Thyroid gland (tissue), 4 donors: ENCODE results near the gene MAP3K13. TPM values are rescaled to one million over a fixed set of nuclear protein-coding genes. Genes with fewer than 3 reads are reported as not detected.

Experiments
- DNase-seq, 2 donors: peaks; one replicate each; pipeline ENCODE4 v3.0.0-alpha.2; 2019
- H3K27ac ChIP-seq, 3 donors: fragments of 200-600 bp; sonication (generic); 1 replicate in 2 of 3; 2 replicates in 1 of 3; pipeline ENCODE4 v1.5.1; 2016 to 2019; ENCODE audit warnings: mild to moderate bottlenecking in 1 of 3, moderate library complexity in 1 of 3
- H3K27me3 ChIP-seq: fragments of 200-600 bp; sonication (generic); one replicate; pipeline ENCODE4 v1.5.1; 2019
- H3K36me3 ChIP-seq, 2 donors: fragments of 200-600 bp; sonication (generic); one replicate each; pipeline ENCODE4 v1.5.1; 2016 to 2019
- H3K4me1 ChIP-seq, 2 donors: fragments of 200-600 bp; sonication (generic); one replicate each; pipeline ENCODE4 v1.5.1; 2017 to 2019
- H3K4me3 ChIP-seq, 3 donors: fragments of 200-600 bp; sonication (generic); replicated peaks in 1 of 3; 1 replicate in 2 of 3; 2 replicates in 1 of 3; pipeline ENCODE4 v1.5.1; 2016; ENCODE audit warnings: mild to moderate bottlenecking in 1 of 3
- H3K9me3 ChIP-seq: fragments of 200-600 bp; sonication (generic); one replicate; pipeline ENCODE4 v1.5.1; 2017
- CTCF ChIP-seq, 6 experiments: fragments of 200-600 bp in 3 of 6; fragments of 450-650 bp in 3 of 6; sonication (generic) in 3 of 6; IDR thresholded peaks; one replicate each; pipeline ENCODE4 v1.5.1; 2016 to 2019; ENCODE audit warnings: antibody characterized with exemption in 6 of 6, mild to moderate bottlenecking in 2 of 6, inconsistent platforms in 1 of 6, moderate library complexity in 1 of 6
- POLR2A ChIP-seq, 2 donors: fragments of 450-650 bp; IDR thresholded peaks; one replicate each; pipeline ENCODE4 v1.6.1; 2017; ENCODE audit warnings: antibody characterized with exemption in 2 of 2, mild to moderate bottlenecking in 2 of 2, moderate library complexity in 1 of 2
- WGBS, 2 donors: methylation state at CpG; one replicate each; pipeline ENCODE4 v1.1.5; 2017; 5-methylcytosine and 5-hydroxymethylcytosine counted together
- intact Hi-C: fragments of 100-400 bp; cut with DNase I; formaldehyde crosslinking; loops from one replicate; pipeline ENCODE4 v1.15.1; 2023
- total RNA-seq, 4 donors: library from RNA; depleted of rRNA; stranded (reverse); fragments of >200 nt; gene quantifications; one replicate each; pipeline ENCODE4 v1.2.3, GENCODE V29; 2016

The MAP3K13 gene
- total RNA-seq, 4 donors from 2014 or later = 44.4 to 58.0 (median 46.2) TPM

GRCh38 chr3:185502987-185503386, 140.1 kb downstream of the MAP3K13 start:
- intact Hi-C loops = no loop called here
- WGBS, 2 donors = 81 to 85% methylated on average over 3 of the region's 3 CpGs
- no peaks in the 10 kb centered on the region for H3K36me3 ChIP-seq
- no peaks in the 10 kb centered on the region for H3K9me3 ChIP-seq
- no peaks in the 10 kb centered on the region for H3K27me3 ChIP-seq
- no peak overlapping the region for H3K4me3 ChIP-seq
- TF ChIP-seq POLR2A (IDR thresholded peaks at IDR 0.05) (no peak), CTCF (IDR thresholded peaks at IDR 0.05) (no peak)
- DNase-seq = no peak
- peaks cover 0 to 7% of the 10 kb centered on the region in 2 donors for H3K4me1 ChIP-seq
- H3K27ac ChIP-seq = no peak overlapping the region

GRCh38 chr3:185503521-185503920, 140.6 kb downstream of the MAP3K13 start:
- Histone ChIP-seq H3K4me1 (peaks cover 0 to 7% of the 10 kb centered on the region in 2 donors), H3K27ac (no peak overlapping the region), H3K4me3 (no peak overlapping the region), H3K27me3 (no peaks in the 10 kb centered on the region), H3K9me3 (no peaks in the 10 kb centered on the region), H3K36me3 (no peaks in the 10 kb centered on the region)
- WGBS, 2 donors = 50 to 53% methylated on average over 1 of the region's 1 CpG
- no peak for DNase-seq
- TF ChIP-seq CTCF (IDR thresholded peaks at IDR 0.05) (no peak), POLR2A (IDR thresholded peaks at IDR 0.05) (no peak)
- intact Hi-C loops = no loop called here

- Histone ChIP-seq H3K36me3 (no peaks in the 10 kb centered on the region), H3K9me3 (no peaks in the 10 kb centered on the region), H3K4me3 (no peak overlapping the region), H3K4me1 (peaks cover 0 to 1% of the 10 kb centered on the region in 2 donors), H3K27me3 (no peaks in the 10 kb centered on the region), H3K27ac (no peak overlapping the region)
- no peak for DNase-seq
- WGBS, 2 donors = 52 to 60% methylated on average over 3 of the region's 3 CpGs
- intact Hi-C loops = no loop called here
- no peak for TF ChIP-seq POLR2A (IDR thresholded peaks at IDR 0.05)
Observed at GRCh38 chr3:185504636-185505035, 141.7 kb downstream of the MAP3K13 start.

GRCh38 chr3:185507883-185508282, 144.9 kb downstream of the MAP3K13 start:
- no peak for DNase-seq
- TF ChIP-seq POLR2A (IDR thresholded peaks at IDR 0.05) (no peak), CTCF (IDR thresholded peaks at IDR 0.05) (no peak)
- intact Hi-C loops = no loop called here
- Histone ChIP-seq H3K27me3 (no peaks in the 10 kb centered on the region), H3K9me3 (no peaks in the 10 kb centered on the region), H3K27ac (no peak overlapping the region), H3K4me3 (no peak overlapping the region), H3K4me1 (no peaks in the 10 kb centered on the region), H3K36me3 (no peaks in the 10 kb centered on the region)
- 45 to 54% methylated on average over 6 of the region's 6 CpGs for WGBS, 2 donors

- Histone ChIP-seq H3K9me3 (no peaks in the 10 kb centered on the region), H3K27ac (no peak overlapping the region), H3K4me1 (no peaks in the 10 kb centered on the region), H3K27me3 (no peaks in the 10 kb centered on the region), H3K36me3 (no peaks in the 10 kb centered on the region), H3K4me3 (no peak overlapping the region)
- intact Hi-C loops = no loop called here
- no peak for DNase-seq
- WGBS, 2 donors = 76 to 78% methylated on average over 15 to 19 of the region's 19 CpGs
- no peak for TF ChIP-seq CTCF (IDR thresholded peaks at IDR 0.05)
- TF ChIP-seq POLR2A (IDR thresholded peaks at IDR 0.05) = no peak
Observed at GRCh38 chr3:185508335-185508991, 145.5 kb downstream of the MAP3K13 start.
